Omental fat pad (tissue), 4 donors: ENCODE results near the gene SUN1. TPM values are rescaled to one million over a fixed set of nuclear protein-coding genes. Genes with fewer than 3 reads are reported as not detected.

Experiments
- ATAC-seq: fragments of 150-250 bp; one replicate; pipeline ENCODE4 v1.9.1; 2016; ENCODE audit warnings: mild to moderate bottlenecking, moderate library complexity; ENCODE audit not compliant: low FRiP score
- DNase-seq: peaks from one replicate; pipeline ENCODE4 v3.0.0-alpha.2; 2019; ENCODE audit warnings: low spot score
- CTCF ChIP-seq, 3 donors: fragments of 450-650 bp; IDR thresholded peaks; one replicate each; pipeline ENCODE4 v1.5.1; 2016 to 2017; ENCODE audit warnings: antibody characterized with exemption in 3 of 3, mild to moderate bottlenecking in 3 of 3, moderate library complexity in 2 of 3
- total RNA-seq, 4 donors: library from RNA; depleted of rRNA; stranded (reverse); fragments of >200 nt; gene quantifications; one replicate each; pipeline ENCODE4 v1.1.0, GENCODE V29; 2016

SUN1 gene
- total RNA-seq, 4 donors from 2014 or later = 124 to 245 (median 174) TPM

GRCh38 chr7:885261-885892, 53.1 kb downstream of the SUN1 start:
- no peak for DNase-seq
- TF ChIP-seq CTCF (IDR thresholded peaks at IDR 0.05) = no peak
- ATAC-seq = no peak

- ATAC-seq (no peak), DNase-seq (no peak)
- TF ChIP-seq CTCF (IDR thresholded peaks at IDR 0.05) = no peak
These were observed 53.8 kb downstream of the SUN1 start for GRCh38 chr7:885893-886625.

- ATAC-seq = no peak
- DNase-seq = no peak
- TF ChIP-seq CTCF (IDR thresholded peaks at IDR 0.05) = no peak
These were observed 54.6 kb downstream of the SUN1 start for GRCh38 chr7:886626-887487.

- no peak for TF ChIP-seq CTCF (IDR thresholded peaks at IDR 0.05)
- no peak for DNase-seq
- ATAC-seq = no peak
These were observed 55.2 kb downstream of the SUN1 start for GRCh38 chr7:887488-887820.

- no peak for DNase-seq
- no peak for ATAC-seq
- no peak for TF ChIP-seq CTCF (IDR thresholded peaks at IDR 0.05)
These were observed 56.1 kb downstream of the SUN1 start for GRCh38 chr7:888081-889024.

GRCh38 chr7:889025-889390, 56.7 kb downstream of the SUN1 start:
- DNase-seq (no peak), ATAC-seq (no peak)
- no peak for TF ChIP-seq CTCF (IDR thresholded peaks at IDR 0.05)
